Activated CD4-positive, CD25-positive, alpha-beta regulatory T cell treated with anti-CD3 and anti-CD28 coated beads, Interleukin-2, amount 50 U/mL, for 72 hours (primary cell): Measurements from ENCODE around the gene EEF2.
"Not testable (repeated sequence)": the region's sequence is repeated elsewhere in the genome, so short reads cannot be mapped to it uniquely, and the experiment has no call there.

Source experiments
- DNase-seq: peaks from one replicate; pipeline ENCODE4 v3.0.0; 2021

The EEF2 gene

DNA sequence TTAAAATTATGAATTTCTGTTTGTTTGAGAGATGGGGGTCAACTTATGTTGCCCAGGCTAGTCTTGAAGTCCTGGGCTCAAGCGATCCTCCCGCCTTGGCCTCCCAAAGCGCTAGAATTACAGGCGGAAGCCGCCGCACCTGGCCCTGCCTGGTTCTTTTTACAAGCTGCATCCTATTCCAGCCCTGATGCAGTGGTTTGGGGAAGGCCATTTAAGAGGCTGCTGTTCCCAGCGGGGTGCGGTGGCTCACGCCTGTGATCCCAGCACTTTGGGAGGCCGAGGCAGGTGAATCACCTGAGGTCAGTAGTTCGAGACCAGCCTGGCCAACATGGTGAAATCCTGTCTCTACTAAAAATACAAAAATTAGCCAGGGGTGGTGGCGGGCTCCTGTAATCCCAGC, 17.3 kb downstream of the EEF2 start:
- not testable (repeated sequence) for DNase-seq

DNA sequence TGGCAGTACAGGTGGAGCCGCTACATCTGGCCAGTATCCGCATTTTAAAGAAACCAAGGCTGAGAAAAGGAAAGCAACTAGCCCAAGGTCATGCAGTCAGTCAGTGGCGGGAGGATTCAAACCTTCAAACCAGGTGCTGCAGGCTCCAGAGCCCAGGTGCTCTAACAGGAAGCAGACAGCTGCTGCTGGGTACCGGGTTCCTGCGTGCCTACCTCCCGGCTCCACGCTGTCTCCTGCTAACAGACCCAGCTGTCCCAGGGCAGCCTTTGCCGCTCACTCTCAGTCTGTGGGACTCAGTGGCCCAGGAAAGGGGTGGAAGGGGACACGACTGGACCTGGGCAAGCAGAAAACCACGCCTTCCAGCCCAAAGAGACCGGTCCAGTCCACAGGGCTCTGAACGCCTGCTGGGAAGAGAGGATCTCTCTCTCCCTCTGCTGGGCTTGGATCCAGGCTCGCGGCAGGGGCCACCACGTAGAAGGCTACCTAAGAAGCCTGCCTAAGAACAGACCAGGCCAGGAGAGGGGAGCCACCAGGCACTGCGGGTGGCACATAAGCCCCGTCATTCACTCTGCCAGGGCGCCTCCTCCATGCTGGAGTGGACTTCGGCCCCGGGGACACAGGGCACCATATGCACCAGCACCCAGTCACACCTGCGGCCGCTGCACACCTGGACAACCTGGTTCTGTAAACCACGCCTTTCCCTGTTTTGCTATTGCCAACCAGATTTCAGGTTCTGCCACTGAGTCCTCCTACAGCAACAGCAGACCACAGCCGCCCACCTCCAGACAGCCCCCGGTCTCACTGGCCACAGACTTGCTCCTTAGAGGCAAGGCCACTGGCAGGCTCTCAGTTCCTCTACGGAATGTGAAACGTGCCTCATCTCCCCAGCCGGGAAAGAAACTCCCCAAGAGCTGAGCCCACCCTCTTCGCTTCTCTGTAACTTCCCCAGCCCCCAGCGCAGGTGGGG, 18.9 kb downstream of the EEF2 start:
- no peak for DNase-seq

DNA sequence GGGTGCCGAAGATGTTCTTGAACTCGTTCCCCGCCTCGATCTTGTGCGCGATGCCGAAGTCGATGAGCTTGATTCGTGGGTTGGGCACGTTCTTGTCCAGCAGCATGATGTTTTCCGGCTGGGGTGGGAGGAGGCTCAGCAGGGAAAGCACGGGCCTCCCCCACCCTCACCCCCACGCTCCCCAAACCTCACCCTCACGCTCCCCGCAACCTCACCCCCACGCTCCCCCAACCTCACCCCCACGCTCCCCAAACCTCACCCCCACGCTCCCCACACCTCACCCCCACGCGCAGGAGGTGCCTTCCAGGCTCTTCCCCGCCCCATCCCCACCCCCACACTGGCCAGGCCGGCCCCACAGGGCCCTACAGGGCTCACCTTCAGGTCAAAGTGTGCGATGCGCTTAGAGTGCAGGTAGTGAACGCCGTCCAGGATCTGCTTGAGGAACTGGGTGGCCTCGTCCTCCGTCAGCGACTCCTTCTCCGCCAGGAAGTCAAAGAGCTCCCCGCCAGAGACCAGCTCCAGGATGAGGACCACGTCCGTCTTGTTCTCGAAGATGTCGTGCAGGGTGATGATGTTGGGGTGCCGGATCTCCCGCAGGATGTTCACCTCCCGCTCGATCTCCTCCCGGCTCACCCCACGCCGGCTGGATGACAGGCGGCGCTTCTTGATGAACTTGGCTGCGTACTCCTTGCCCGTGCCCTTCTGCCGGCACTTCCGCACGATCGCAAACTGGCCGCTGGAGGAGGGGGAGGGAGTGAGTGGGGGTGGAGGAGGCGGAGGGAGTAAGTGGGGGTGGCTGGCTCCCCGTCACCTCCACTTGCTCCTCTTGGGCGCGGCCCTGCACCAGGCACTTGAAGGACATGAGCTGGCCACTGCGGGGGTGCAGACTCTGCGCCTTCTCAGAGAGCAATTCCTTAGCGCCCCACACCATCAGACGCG, 20.7 kb downstream of the EEF2 start:
- DNase-seq, result no peak

DNA sequence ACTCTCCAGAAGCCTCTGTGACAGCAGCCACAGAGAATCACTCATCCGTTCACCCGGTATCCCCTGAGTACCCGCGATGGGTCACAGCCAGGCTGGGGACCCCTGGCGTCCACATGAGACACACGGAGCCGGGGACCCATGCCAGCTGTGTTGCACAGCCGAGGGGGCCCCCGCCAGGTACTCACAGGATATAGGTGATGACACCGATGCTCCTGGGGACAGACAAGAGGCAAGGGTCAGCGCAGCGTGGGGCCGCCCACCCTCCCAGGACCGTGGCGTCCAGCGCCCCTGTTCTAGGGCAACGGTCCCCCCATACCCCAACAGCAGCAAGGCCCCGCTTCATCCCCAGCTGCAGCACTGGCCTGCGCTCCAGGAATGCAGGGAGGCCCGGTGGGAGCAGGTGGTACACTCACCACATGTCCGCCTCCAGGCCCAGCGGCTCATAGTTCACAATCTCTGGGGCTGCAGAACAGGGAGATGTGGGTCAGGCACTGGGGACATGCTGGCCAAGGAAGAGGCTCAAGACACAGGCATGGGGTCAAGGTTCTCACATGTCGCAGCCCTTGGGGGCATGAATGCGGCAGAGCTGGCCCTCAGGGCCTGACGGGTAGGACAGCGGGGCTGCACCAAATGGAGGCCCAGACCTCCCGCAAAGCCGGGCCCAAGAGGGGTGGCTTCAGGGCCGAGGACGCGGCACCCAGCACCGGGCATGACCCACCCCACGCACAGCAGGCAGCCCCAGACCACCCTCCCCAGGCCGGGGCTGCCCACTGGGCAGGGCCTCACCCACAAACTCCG, 21.6 kb downstream of the EEF2 start:
- no peak for DNase-seq

DNA sequence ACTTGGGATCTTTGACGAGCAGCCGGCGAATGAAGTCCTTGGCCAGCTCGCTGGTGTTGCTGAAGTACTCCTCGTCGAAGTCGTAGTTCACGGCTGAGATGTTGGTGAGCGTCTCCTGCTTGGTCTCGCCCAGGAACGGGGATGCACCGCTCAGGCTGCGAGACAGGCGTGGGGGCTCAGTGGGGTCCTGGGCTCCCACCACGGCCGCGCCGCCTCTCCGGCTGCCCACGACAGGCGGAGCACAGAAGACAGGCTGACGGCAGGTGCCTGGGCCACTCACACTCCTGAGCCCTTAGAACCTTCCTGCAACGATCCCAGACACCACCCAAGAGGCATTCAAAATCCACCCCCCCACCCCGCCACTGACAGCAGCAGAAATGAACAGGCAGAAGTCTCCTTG, 24.3 kb downstream of the EEF2 start:
- no peak for DNase-seq

DNA sequence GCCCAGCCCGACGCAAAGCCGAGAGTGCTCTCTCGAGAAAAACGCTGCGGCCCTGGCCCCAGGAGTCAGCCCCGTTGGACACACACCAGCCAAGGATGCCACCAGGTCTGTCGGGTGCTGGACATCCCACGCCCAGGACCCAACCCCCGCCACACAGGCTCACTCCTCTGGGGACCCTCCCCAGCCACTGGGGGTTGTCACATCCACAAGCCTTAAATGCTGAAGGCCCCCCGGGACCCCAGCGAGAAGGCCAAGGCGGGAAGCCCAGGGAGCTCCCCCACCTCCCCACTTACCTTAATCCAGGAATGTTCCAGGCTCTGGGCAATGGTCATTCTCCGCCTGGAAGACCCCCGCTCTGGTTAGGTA, 25.5 kb downstream of the EEF2 start:
- DNase-seq, result no peak

DNA sequence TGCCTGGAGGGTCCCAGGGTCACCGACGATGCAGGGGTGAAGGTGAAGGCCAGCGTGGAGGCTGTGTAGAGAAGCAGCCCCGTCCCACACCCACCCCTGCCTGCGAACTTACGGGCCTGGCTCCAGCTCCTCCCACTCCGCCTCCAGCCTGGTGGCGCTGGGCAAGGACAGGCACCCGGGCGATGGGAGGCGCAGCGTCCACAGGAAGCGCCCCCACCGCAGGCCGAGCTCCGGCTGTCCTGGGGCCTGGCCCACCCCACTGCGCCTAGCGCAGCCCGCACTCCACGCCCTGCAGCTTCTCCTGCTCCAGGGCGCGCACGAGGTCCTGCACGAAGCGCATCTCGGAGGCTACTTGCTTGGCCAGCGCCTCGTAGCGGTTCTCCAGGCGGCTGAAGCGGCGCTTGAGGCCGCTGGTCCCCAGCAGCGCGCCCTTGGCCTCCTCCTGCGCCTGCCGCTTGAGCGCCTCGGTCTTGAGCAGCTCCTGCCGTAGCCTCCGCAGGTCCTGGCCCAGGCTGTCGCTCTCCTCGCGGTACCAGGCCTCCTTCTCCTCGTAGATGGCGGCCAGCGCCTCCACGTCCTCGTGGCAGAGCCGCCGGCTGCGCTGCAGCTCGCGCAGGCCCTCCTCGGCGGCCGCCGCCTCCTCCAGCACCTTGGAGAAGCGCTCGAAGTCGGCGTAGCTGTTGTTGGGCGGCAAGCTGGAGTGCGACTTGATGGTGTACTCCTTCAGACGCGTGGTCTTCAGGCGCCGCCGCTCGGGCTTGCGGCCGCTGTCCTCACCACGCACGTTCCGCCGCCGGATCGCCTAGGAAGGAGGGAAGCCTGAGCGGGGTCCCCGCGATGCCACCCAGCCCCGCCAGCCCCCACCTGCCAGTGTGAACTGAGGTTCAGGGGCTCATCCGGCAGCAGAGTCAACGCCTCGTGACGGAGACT, 26.2 kb downstream of the EEF2 start:
- DNase-seq, result no peak

DNA sequence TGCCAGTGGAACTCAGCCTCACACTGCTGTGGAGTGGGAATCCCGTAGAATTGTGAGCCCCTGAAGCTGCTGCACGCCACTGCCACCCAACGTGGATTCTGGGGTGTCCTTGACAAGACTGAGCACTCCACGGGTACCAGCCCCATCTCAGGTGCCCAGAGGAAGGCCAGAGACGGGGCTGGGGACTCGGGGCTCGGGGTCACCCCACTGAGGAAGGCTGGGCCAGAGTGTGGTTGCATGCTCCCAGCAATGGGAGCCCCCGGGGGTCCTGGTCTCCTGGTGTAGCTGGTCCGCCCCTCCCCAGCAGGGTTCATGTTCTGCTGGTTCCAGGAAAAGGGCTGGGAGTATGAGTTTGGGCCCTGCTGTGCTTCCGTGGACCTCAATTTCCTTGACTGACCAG, 29.6 kb downstream of the EEF2 start:
- no peak for DNase-seq

DNA sequence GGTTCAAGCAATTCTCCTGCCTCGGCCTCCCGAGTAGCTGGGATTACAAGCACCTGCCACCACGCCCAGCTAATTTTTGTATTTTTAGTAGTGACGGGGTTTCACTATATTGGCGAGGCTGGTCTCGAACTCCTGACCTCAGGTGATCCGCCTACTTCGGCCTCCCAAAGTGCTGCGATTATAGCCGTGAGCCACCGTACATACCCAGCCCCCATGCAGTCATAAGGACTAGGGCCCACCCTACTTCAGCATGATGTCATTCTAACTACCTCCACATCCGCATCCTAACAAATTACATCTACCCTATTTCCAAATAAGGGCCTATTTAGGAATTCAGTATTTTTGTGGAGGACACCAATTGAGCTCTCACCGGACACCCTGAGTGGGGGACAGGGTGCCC, 30.0 kb downstream of the EEF2 start:
- DNase-seq, result not testable (repeated sequence)

DNA sequence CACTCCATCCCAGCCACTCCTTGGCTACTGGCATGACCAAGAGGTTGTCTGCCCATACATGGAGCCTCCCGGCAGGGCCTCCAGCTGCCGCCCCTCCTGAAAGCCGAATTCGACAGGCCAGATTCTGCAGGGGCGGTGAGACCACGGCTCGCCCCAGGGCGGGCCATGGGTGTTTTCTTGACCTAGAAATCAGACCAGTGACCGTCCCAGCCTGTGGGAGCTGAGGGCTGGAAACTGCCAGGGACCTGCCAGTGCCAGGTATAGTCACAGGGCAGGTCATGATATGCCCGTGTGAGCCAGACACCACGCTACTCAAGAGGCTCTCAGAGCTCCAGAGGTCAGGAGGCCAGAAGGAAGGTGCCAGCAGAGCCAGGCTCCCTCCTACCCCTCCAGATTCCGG, 31.2 kb downstream of the EEF2 start:
- DNase-seq, result no peak

DNA sequence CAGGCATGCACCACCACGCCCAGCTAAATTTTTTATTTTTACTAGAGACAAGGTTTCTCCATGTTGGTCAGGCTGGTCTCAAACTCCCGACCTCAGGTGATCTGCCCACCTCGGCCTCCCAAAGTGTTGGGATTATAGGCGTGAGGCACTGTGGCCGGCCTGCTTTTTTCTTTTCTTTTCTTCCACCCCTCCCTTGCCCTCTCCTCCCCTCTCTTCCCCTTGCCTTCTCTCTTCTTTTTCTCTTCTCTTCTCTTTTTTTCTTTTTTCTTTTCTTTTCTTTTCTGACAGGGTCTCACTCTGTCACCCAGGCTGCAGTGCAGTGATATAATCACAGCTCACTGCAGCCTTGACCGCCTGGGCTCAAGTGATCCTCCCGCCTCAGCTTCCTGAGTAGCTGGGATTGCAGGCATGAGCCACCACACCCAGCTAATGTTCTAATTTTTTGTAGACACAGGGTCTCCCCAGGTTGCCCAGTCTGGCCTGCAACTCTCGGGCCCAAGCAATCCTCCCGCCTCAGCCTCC, 32.4 kb downstream of the EEF2 start:
- DNase-seq, result not testable (repeated sequence)

DNA sequence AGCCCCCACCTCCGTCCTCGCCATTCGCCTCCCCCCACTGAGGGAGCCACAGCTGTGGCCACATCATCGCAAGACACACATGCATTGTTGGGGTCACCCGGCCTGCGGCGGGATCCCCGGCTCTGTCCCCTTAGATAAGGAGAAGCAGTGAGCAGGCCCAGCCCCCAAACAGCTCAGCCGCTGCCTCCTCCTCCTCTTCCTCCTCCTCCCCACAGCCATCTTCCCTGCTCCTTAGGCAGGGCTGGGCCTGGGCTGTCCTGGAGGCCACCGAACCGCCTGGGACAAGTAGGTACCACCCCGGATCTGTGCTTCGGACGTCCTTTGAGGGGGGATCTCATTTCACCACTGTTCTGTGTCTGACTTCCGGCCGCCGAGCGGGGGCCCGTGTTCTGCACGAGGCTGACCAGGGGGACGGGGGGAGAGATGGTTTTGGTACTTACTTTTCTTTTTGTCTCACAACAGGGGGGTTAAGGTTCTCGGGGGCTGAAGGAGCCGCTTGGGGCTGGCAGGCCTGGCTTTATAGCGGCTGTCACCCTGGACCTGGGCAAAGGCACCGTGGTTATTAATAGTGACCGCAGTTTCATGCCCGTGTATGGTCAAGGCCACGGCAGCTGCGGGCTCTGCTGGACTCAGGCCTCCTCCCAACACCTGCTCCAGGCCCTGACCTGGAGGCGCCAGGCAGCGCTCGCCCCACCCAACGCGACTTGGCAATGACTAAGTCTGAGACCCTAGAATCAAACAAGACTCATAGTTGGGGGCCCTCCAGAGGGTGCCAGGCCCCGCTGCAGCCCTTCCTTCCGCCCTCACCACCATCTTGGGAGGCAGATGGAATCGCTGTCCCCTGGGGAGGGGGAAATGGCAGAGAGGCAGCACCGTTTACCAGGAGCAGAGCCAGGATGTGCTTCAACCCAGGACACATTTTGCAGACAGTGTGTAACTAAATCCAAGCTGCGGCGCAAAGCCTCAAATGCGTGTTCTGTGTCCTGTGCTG, 34.1 kb downstream of the EEF2 start:
- no peak for DNase-seq

DNA sequence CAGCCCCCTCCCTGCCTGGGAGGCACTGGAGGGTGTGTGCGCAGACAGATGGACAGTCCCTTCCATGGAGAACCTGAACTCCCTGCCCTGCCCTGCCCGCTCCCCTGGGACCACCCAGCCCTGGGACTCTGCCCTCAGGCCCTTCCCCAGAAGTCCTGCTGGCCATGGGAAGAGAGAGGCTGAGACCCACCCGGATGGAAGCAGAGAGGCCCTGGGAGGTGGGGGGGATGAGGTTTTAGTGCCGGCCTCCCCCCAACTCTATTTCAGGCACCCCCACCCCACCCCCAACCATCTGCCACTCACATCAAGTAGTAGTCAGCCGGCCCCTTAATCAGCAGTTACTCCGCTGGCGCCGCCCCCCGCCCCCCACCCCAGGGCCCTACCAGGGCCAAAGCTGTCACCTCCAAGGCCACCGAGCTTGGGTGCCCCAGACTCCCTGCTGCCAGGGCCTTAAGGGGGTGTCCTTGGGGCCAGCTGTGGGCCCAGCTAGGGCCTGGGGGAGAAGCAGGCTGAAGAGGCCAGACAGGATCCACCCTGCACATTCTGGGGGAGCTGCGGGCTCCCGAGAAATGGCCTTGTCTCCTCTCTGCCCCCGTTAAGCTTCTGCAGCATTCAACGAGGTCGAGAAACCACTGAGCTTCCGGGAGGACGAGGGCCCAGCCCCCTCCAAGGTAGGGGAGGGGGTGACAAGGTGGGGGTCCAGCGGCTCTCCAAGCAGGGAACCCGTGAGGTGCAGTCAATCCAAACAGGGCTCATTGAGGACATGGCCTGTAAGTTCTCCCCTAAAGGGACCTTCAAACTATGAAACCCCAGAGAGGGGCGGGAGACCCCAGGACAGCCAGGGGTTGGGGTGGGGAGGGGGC, 35.0 kb downstream of the EEF2 start:
- no peak for DNase-seq

DNA sequence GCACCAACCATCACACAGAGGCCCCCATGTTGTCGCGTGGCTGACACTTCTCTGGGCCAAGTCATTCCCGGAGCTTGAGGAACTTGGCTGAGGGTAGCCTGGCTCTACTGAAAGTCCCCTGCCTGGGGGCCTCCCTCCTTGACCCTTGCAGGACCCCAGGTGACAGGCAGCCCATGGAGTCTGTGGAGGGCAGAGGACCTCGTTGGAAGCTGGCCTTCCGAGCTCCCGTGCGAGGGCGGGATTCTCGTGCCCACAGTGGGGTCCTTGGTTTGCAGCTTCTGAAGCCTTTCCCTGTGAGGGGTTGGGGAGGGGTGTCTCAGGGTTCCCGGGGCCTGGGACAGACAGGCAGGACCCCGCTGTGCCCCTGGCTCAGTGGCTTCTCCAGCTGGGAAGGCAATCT, 36.0 kb downstream of the EEF2 start:
- DNase-seq, result no peak

DNA sequence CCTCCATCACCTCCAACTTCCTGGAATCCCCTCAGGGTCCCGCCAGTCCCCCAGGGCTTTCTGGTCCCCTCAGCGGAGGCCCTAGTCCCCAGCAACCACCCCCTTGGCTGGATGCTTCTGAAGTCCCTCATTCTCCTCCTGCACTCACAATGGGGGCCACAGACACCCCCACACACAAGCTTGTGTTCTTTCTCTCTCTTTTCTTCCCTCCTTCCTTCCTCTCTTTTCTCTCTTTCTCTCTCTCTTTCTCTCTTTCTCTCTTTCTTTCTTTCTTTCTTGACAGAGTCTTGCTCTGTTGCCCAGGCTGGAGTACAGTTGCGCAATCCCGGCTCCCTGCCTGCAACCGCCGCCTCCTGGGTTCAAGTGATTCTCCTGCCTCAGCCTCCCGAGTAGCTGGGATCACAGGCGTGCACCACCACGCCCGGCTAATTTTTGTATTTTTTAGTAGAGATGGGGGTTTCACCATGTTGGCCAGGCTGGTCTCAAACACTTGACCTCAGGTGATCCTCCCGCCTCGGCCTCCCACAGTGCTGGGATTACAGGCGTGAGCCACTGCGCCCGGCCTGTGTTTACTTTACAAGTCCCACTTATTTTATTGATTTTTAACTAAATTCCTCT, 37.8 kb downstream of the EEF2 start:
- not testable (repeated sequence) for DNase-seq

DNA sequence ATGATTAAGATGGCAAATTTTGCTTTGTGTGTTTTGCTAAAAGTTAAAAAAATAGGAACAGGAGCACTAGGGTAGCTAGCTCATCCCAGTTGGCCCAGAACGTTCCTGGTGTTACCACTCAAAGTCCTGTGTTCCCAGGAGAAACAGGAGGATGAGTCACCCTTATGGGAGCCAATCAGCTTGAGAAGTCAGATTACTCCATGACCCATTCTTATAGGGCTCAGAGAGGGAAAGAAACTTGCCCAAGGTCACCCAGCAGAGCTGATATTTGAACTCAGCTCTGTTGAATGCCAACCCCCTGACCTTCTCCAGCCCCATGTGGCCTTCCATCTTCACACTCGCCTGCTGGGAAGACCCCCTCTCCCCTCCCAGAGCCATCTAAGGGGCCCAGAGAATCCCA, 39.4 kb downstream of the EEF2 start:
- no peak for DNase-seq

DNA sequence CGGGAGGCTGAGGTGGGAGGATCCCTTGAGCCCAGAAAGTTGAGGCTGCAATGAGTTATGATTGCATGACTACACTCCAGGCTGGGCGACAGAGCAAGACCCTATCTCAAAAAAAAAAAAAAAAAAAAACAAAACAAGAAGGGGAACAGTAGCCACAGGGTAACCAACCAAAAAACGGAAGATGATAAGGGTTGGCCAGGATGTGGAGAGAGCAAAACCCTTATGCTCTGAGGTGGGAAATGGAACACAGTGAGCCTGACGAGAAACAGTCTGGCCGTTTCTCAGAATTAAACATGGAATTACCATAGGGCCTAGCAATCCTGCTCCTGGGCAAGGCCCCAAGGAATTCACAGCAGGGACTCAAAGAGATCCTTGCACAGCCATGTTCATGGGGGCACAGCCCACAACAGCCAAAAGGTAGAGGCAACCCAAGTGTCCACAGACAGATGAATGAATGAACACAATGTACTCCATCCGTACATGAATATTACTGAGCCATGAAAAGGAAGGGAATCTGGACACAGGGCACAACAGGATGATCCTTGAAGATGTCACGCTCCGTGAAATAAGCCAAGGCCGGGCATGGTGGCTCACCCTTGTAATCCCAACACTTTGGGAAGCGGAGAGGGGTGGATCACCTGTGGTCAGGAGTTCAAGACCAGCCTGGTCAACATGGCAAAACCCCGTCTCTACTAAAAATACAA, 41.1 kb downstream of the EEF2 start:
- no peak for DNase-seq

DNA sequence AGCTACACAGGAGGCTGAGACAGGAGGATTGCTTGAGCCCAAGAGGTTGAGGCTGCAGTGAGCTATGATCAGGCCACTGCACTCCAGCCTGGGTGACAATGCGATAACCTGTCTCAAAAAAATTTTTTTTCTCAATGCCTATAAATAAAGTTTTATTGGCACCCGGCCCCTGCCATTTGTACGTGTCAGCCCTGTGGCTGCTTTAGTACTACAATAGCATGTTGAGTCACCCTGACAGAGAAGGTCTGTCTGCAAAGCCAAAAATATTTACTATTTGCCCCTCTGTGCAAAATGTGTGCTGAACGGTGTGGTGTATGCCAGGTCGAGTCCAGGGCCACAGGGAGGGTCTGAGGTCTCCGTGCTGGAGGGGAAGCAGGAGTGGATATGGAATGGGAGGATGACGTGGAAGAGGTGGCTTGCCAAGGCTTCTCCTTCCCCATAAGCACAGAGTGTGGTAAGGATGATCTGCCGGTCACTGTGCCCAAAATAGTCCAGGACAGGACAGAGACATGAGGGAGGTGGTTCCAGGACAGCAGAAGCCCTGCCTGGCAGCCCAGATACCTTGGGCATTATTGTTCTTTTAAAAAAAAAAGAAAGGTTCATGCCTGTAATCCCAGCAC, 42.4 kb downstream of the EEF2 start:
- DNase-seq, result no peak
